ENCODE data around the gene TBL3. TPM values are rescaled to one million over a fixed set of nuclear protein-coding genes. Genes with fewer than 3 reads are reported as not detected.

The TBL3 gene
- total and polyA plus RNA-seq, 9 of the 15 experiments (the other 6 are each of a cell fraction or from before 2014, with no cell fraction given), result 0.97 to 117 (median 24.5) TPM

DNA sequence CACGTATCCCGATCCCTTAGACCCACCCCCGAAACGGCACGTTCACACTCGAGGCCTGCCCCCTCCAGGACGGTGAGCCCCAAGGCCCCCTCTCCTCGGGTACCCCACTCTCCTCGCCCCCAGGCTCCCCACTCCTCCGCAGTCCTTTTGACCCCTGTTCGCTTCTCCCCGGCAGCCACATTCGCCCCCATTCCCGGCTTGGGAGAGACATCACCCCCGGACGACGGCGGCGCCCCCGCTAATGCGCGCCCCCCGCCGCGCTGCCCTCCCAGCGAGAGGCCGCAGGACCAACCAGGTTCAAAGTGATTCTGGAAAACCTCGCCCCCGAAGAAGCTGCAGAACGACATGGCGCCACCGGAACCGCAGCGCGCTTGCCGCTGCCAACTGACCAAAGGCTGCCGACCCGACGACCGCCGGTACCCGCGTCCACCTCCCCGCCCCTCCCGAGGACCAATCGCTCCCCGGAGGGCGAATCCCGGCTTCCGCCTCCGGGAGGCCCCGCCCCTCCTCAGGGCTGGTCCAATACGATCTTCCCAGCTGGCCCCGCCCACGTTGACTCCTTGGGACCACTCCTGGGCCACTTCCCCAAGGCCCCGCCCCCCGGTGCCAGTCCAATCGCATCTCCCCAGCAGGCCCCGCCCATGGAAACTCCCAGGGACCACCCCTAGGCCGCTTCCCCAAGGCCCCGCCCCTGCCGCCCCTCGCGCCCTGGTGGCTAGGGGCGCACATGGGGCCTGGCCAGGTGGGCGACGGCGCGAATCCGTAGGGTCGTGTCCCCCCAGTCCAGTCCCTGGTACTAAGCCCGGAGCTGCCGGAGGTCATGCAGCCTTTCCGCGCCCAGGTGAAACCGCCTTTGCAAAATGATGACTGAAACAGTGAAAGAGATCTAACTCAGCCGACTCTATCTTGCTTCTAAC is 28.8 kb upstream of the TBL3 start, which contains the start of gene MSRB1 (continued):
- TF ChIP-seq, protein P1, sequence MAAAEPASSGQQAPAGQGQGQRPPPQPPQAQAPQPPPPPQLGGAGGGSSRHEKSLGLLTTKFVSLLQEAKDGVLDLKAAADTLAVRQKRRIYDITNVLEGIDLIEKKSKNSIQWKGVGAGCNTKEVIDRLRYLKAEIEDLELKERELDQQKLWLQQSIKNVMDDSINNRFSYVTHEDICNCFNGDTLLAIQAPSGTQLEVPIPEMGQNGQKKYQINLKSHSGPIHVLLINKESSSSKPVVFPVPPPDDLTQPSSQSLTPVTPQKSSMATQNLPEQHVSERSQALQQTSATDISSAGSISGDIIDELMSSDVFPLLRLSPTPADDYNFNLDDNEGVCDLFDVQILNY (CRISPR knock-in tag; IDR thresholded peaks at IDR 0.05), result no peak
- TF ChIP-seq KDM5B (IDR thresholded peaks at IDR 0.05; ENCODE audit: insufficient replicate concordance, low read depth, low read length) (peak; percentile 83), CXXC5 (CRISPR knock-in tag; IDR thresholded peaks at IDR 0.05) (peak; percentile 67), SP2 (IDR thresholded peaks at IDR 0.05; ENCODE audit: extremely low read depth, low read depth, low read length, poor library complexity, severe bottlenecking) (peak; percentile 37), NR3C1 (CRISPR knock-in tag; IDR thresholded peaks at IDR 0.05) (no peak), NFATC3 (IDR thresholded peaks at IDR 0.05) (no peak), MAZ (CRISPR knock-in tag; conservative IDR thresholded peaks at IDR 0.05 in 1 of 2, IDR thresholded peaks at IDR 0.05 in 1 of 2) (peak; percentile 49 to 61; a peak in 2 of 4 replicates), PHTF2 (CRISPR knock-in tag; IDR thresholded peaks at IDR 0.05) (no peak), NR2F6 (CRISPR knock-in tag; IDR thresholded peaks at IDR 0.05) (no peak), ZNF561 (CRISPR knock-in tag; conservative IDR thresholded peaks at IDR 0.05) (0 out of 2 replicates have a peak, but pooled peaks have one; percentile 26), NFIC (IDR thresholded peaks at IDR 0.05) (peak; percentile 49; the same call in 1 of the 2 replicates), HNRNPK (IDR thresholded peaks at IDR 0.05; ENCODE audit: low read depth, low read length, poor library complexity, severe bottlenecking) (no peak), ELF4 (CRISPR knock-in tag; IDR thresholded peaks at IDR 0.05) (no peak), ZNF436 (CRISPR knock-in tag; IDR thresholded peaks at IDR 0.05) (no peak), XRCC4 (IDR thresholded peaks at IDR 0.05; ENCODE audit: extremely low read depth, insufficient read depth, insufficient read length) (no peak)
- TF ChIP-seq, protein P2, sequence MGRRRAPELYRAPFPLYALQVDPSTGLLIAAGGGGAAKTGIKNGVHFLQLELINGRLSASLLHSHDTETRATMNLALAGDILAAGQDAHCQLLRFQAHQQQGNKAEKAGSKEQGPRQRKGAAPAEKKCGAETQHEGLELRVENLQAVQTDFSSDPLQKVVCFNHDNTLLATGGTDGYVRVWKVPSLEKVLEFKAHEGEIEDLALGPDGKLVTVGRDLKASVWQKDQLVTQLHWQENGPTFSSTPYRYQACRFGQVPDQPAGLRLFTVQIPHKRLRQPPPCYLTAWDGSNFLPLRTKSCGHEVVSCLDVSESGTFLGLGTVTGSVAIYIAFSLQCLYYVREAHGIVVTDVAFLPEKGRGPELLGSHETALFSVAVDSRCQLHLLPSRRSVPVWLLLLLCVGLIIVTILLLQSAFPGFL (CRISPR knock-in tag; IDR thresholded peaks at IDR 0.05), result no peak
- TF ChIP-seq, protein P3, sequence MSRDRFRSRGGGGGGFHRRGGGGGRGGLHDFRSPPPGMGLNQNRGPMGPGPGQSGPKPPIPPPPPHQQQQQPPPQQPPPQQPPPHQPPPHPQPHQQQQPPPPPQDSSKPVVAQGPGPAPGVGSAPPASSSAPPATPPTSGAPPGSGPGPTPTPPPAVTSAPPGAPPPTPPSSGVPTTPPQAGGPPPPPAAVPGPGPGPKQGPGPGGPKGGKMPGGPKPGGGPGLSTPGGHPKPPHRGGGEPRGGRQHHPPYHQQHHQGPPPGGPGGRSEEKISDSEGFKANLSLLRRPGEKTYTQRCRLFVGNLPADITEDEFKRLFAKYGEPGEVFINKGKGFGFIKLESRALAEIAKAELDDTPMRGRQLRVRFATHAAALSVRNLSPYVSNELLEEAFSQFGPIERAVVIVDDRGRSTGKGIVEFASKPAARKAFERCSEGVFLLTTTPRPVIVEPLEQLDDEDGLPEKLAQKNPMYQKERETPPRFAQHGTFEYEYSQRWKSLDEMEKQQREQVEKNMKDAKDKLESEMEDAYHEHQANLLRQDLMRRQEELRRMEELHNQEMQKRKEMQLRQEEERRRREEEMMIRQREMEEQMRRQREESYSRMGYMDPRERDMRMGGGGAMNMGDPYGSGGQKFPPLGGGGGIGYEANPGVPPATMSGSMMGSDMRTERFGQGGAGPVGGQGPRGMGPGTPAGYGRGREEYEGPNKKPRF (IDR thresholded peaks at IDR 0.05; ENCODE audit: low read depth, low read length), result no peak
- TF ChIP-seq, protein P4, sequence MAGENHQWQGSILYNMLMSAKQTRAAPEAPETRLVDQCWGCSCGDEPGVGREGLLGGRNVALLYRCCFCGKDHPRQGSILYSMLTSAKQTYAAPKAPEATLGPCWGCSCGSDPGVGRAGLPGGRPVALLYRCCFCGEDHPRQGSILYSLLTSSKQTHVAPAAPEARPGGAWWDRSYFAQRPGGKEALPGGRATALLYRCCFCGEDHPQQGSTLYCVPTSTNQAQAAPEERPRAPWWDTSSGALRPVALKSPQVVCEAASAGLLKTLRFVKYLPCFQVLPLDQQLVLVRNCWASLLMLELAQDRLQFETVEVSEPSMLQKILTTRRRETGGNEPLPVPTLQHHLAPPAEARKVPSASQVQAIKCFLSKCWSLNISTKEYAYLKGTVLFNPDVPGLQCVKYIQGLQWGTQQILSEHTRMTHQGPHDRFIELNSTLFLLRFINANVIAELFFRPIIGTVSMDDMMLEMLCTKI (IDR thresholded peaks at IDR 0.05; ENCODE audit: partially characterized antibody), result no peak
- TF ChIP-seq, protein P5, sequence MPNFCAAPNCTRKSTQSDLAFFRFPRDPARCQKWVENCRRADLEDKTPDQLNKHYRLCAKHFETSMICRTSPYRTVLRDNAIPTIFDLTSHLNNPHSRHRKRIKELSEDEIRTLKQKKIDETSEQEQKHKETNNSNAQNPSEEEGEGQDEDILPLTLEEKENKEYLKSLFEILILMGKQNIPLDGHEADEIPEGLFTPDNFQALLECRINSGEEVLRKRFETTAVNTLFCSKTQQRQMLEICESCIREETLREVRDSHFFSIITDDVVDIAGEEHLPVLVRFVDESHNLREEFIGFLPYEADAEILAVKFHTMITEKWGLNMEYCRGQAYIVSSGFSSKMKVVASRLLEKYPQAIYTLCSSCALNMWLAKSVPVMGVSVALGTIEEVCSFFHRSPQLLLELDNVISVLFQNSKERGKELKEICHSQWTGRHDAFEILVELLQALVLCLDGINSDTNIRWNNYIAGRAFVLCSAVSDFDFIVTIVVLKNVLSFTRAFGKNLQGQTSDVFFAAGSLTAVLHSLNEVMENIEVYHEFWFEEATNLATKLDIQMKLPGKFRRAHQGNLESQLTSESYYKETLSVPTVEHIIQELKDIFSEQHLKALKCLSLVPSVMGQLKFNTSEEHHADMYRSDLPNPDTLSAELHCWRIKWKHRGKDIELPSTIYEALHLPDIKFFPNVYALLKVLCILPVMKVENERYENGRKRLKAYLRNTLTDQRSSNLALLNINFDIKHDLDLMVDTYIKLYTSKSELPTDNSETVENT (CRISPR knock-in tag; IDR thresholded peaks at IDR 0.05), result 0 out of 2 replicates have a peak, but pooled peaks have one; percentile 41
